K562 (cell line): ENCODE results near the gene RPL27. TPM values are rescaled to one million over a fixed set of nuclear protein-coding genes. Genes with fewer than 3 reads are reported as not detected.

ENCODE experiments used
- ID3 ChIP-seq, 2 experiments: fragments of 250-450 bp in 1 of 2; fragments of 450-650 bp in 1 of 2; sonication (Bioruptor Pico) in 1 of 2; IDR thresholded peaks; 2 replicates each; pipeline versions ENCODE4 v1.6.1 to v1.8.0; 2016 to 2021; ENCODE audit warnings: mild to moderate bottlenecking in 2 of 2, moderate library complexity in 2 of 2, missing compliant biosample characterization in 1 of 2, missing genetic modification characterization in 1 of 2
- KAT7 ChIP-seq: sonication (generic); formaldehyde crosslinking; IDR thresholded peaks from 2 replicates; pipeline ENCODE4 v1.8.0; 2022; ENCODE audit warnings: missing genetic modification reagents, mild to moderate bottlenecking, borderline replicate concordance
- KDM1A ChIP-seq, 2 experiments: fragments of 450-650 bp; IDR thresholded peaks; 2 replicates each; pipeline ENCODE4 v1.6.1; 2016; ENCODE audit warnings: mild to moderate bottlenecking in 2 of 2
- MAFK ChIP-seq: IDR thresholded peaks from 2 replicates; pipeline ENCODE4 v1.6.1; 2011; ENCODE audit warnings: low read length, improper control_type of control experiment
- POLR3G ChIP-seq: IDR thresholded peaks from 2 replicates; pipeline ENCODE4 v1.6.1; 2011; ENCODE audit not compliant: insufficient read length, insufficient replicate concordance; ENCODE audit errors: extremely low read depth
- PTRF ChIP-seq: fragments of 450-650 bp; IDR thresholded peaks from 2 replicates; pipeline ENCODE4 v1.6.1; 2016; ENCODE audit warnings: mild to moderate bottlenecking, missing genetic modification characterization, missing compliant biosample characterization
- SMARCB1 ChIP-seq: IDR thresholded peaks from 2 replicates; pipeline ENCODE4 v1.6.1; 2011; ENCODE audit warnings: improper control_type of control experiment, low read depth; ENCODE audit not compliant: insufficient read length
- STAT5A ChIP-seq: IDR thresholded peaks from 2 replicates; pipeline ENCODE4 v1.6.1; 2012; ENCODE audit warnings: low read length, inconsistent platforms, borderline replicate concordance
- SUPT5H ChIP-seq: fragments of 450-650 bp; IDR thresholded peaks from 2 replicates; pipeline ENCODE4 v1.6.1; 2016
- TCF3 ChIP-seq: sonication (generic); formaldehyde crosslinking; IDR thresholded peaks from 2 replicates; pipeline ENCODE4 v1.4.0; 2020; ENCODE audit warnings: mild to moderate bottlenecking, missing genetic modification reagents
- TCFL5 ChIP-seq: fragments of 250-450 bp; sonication (Bioruptor Pico); conservative IDR thresholded peaks from 2 replicates; pipeline ENCODE4 v1.6.1; 2021; ENCODE audit warnings: mild to moderate bottlenecking, moderate library complexity, matching md5 sums
- ZBTB33 ChIP-seq: sonication (generic); formaldehyde crosslinking; IDR thresholded peaks from 2 replicates; pipeline ENCODE4 v1.8.1; 2023; ENCODE audit warnings: mild to moderate bottlenecking, missing genetic modification reagents
- ZHX1 ChIP-seq: fragments of 150-350 bp; conservative IDR thresholded peaks from 2 replicates; pipeline ENCODE4 v1.6.1; 2014; ENCODE audit warnings: low read length
- ZNF143 ChIP-seq: sonication (generic); formaldehyde crosslinking; IDR thresholded peaks from 2 replicates; pipeline ENCODE4 v1.9.0; 2022; ENCODE audit warnings: mild to moderate bottlenecking, missing genetic modification reagents
- ZNF444 ChIP-seq: fragments of 250-450 bp; sonication (Bioruptor Pico); IDR thresholded peaks from 2 replicates; pipeline ENCODE4 v1.4.0; 2020; ENCODE audit warnings: mild to moderate bottlenecking, moderate library complexity
- polyA plus RNA-seq, 8 experiments: library from polyadenylated mRNA; depleted of rRNA in 4 of 8; stranded (reverse) in 5 of 8; unstranded in 3 of 8; fragments of >200 nt; fragmentation: Nextera tagmentation in 2 of 8; fragmentation: Illumina TruSeq in 1 of 8; extraction: Ambion mirVana in 2 of 8; extraction: Trizol in 1 of 8; gene quantifications; 2 replicates each; pipeline versions ENCODE4 v1.2.1 to v1.2.3, GENCODE V29; 2011 to 2014; ENCODE audit warnings: inconsistent platforms in 1 of 8, missing spikeins in 1 of 8
- total RNA-seq, 7 experiments: library from RNA; depleted of rRNA in 6 of 7; stranded (reverse); fragments of >200 nt in 6 of 7; fragmentation: Illumina TruSeq in 2 of 7; extraction: Trizol in 2 of 7; gene quantifications; 2 replicates each; pipeline versions ENCODE4 v1.2.1 to v1.2.3, GENCODE V29; 2011 to 2021; ENCODE audit warnings: low replicate concordance in 1 of 7

The RPL27 gene
- total and polyA plus RNA-seq, 9 of the 15 experiments (the other 6 are each of a cell fraction or from before 2014, with no cell fraction given) = 1,539 to 6,155 (median 3,710) TPM

GRCh38 chr17:43024407-43025289 is 26.4 kb downstream of the RPL27 start, which contains the start of gene RND2 (continued):
- TF ChIP-seq ZHX1 (no peak; the same call in 1 of the 2 replicates), SMARCB1 (no peak), PTRF (no peak), SUPT5H (peak; percentile 78), ZNF143 (CRISPR knock-in tag) (no peak), TCF3 (CRISPR knock-in tag) (no peak), MAFK (peak; percentile 11; the same call in 1 of the 2 replicates), STAT5A (peak; percentile 10; the same call in 1 of the 2 replicates), KDM1A (IDR thresholded peaks at IDR 0.05) (peak in 1 of 2 experiments; percentile 98; a peak in 2 of 4 replicates), ID3 (CRISPR knock-in tag; IDR thresholded peaks at IDR 0.05) (no peak), ID3 (tag; IDR thresholded peaks at IDR 0.05) (no peak), ZBTB33 (CRISPR knock-in tag) (peak; percentile 71), POLR3G (no peak), TCFL5 (CRISPR knock-in tag) (no peak), KAT7 (CRISPR knock-in tag) (no peak), ZNF444 (CRISPR knock-in tag) (no peak)
